Measurements from ENCODE around the gene PSMD6.

GRCh38 chr3:64049832-64050231, 26.5 kb upstream of the PSMD6 start:
- TF ChIP-seq POLR2AphosphoS5 (IDR thresholded peaks at IDR 0.05): no peak
- no peak for TF ChIP-seq CTCF (IDR thresholded peaks at IDR 0.05)
